GM12891 (cell line): Measurements from ENCODE around the gene CASS4.

Experiments used
- POLR2A ChIP-seq: IDR thresholded peaks from 2 replicates; pipeline ENCODE4 v1.6.1; 2011; ENCODE audit warnings: low read depth, low read length, control low read depth
- POLR2AphosphoS5 ChIP-seq: IDR thresholded peaks from 2 replicates; pipeline ENCODE4 v1.6.1; 2011; ENCODE audit warnings: low read depth, low read length, control low read depth
- SPI1 ChIP-seq: IDR thresholded peaks from 2 replicates; pipeline ENCODE4 v1.6.1; 2011; ENCODE audit warnings: low read depth, low read length, control low read depth

DNA sequence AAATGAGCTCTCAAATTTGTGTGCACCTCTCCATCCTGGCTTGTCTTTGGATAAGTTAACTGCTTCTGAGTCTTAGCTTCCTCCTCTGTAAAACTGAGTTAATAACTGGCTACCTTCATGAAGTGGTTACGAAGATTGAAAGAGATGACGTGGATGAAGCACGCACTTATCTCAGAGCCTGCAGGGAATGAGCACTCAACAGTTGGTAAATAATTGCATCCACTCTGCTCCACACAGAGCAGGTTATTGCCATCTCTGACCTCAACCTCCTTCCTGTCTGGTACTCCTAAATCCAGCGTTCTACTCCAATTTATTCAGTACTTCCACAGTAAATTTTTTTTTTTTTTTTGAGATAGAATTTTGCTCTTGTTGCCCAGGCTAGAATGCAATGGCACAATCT, 26.9 kb upstream of the CASS4 start:
- no peak for TF ChIP-seq POLR2A
- TF ChIP-seq SPI1, result no peak
- no peak for TF ChIP-seq POLR2AphosphoS5
